Suprapubic skin (tissue), 4 donors: ENCODE results near the gene SHISA7. TPM values are rescaled to one million over a fixed set of nuclear protein-coding genes. Genes with fewer than 3 reads are reported as not detected.

Experiments used
- DNase-seq, 2 donors: peaks; one replicate each; pipeline ENCODE4 v3.0.0-alpha.2; 2019; ENCODE audit warnings: low spot score in 2 of 2
- H3K27ac ChIP-seq: fragments of 200-600 bp; sonication (generic); one replicate; pipeline ENCODE4 v1.5.1; 2019
- H3K27me3 ChIP-seq: fragments of 200-600 bp; sonication (generic); one replicate; pipeline ENCODE4 v1.5.1; 2019
- H3K36me3 ChIP-seq: fragments of 200-600 bp; sonication (generic); one replicate; pipeline ENCODE4 v1.5.1; 2019
- H3K4me1 ChIP-seq: fragments of 200-600 bp; sonication (generic); one replicate; pipeline ENCODE4 v1.5.1; 2019
- H3K4me3 ChIP-seq: fragments of 200-600 bp; sonication (generic); one replicate; pipeline ENCODE4 v1.5.1; 2019; ENCODE audit warnings: mild to moderate bottlenecking
- H3K9me3 ChIP-seq: fragments of 200-600 bp; sonication (generic); one replicate; pipeline ENCODE4 v1.5.1; 2019
- CTCF ChIP-seq, 2 donors: fragments of 200-600 bp in 1 of 2; fragments of 450-650 bp in 1 of 2; sonication (generic) in 1 of 2; IDR thresholded peaks; one replicate each; pipeline ENCODE4 v1.5.1; 2016 to 2019; ENCODE audit warnings: antibody characterized with exemption in 2 of 2, mild to moderate bottlenecking in 1 of 2, moderate library complexity in 1 of 2
- EP300 ChIP-seq: sonication (generic); formaldehyde crosslinking; IDR thresholded peaks from one replicate; pipeline ENCODE4 v1.6.1; 2017; ENCODE audit warnings: antibody characterized with exemption
- POLR2A ChIP-seq, 2 donors: fragments of 450-650 bp; IDR thresholded peaks; one replicate each; pipeline ENCODE4 v1.6.1; 2017; ENCODE audit warnings: antibody characterized with exemption in 2 of 2, mild to moderate bottlenecking in 2 of 2, moderate library complexity in 2 of 2
- POLR2AphosphoS5 ChIP-seq, 3 donors: sonication (generic); formaldehyde crosslinking; IDR thresholded peaks; one replicate each; pipeline ENCODE4 v1.6.1; 2017; ENCODE audit warnings: antibody characterized with exemption in 3 of 3
- WGBS: methylation state at CpG from one replicate; pipeline ENCODE4 v1.1.5; 2018; 5-methylcytosine and 5-hydroxymethylcytosine counted together
- total RNA-seq, 4 donors: library from RNA; depleted of rRNA; stranded (reverse); fragments of >200 nt; gene quantifications; one replicate each; pipeline ENCODE4 v1.1.0, GENCODE V29; 2016

SHISA7 gene
- total RNA-seq, 4 donors from 2014 or later, result 0.08 to 0.26 TPM; not detected in 2

GRCh38 chr19:55463583-55464031, 20.5 kb upstream of the SHISA7 start:
- Histone ChIP-seq H3K36me3 (no peaks in the 10 kb centered on the region), H3K4me1 (peaks cover 27% of the 10 kb centered on the region), H3K4me3 (no peak overlapping the region), H3K27ac (no peak overlapping the region), H3K9me3 (no peaks in the 10 kb centered on the region), H3K27me3 (no peaks in the 10 kb centered on the region)
- 80% methylated on average over 15 of the region's 15 CpGs for WGBS
- no peak for DNase-seq
- no peak for TF ChIP-seq CTCF (IDR thresholded peaks at IDR 0.05)
- TF ChIP-seq POLR2A (IDR thresholded peaks at IDR 0.05), result no peak
- TF ChIP-seq POLR2AphosphoS5 (IDR thresholded peaks at IDR 0.05), result no peak
- TF ChIP-seq EP300, result no peak

GRCh38 chr19:55462722-55463121, 19.6 kb upstream of the SHISA7 start:
- no peak for DNase-seq
- TF ChIP-seq CTCF (IDR thresholded peaks at IDR 0.05) (no peak), POLR2AphosphoS5 (IDR thresholded peaks at IDR 0.05) (no peak), EP300 (no peak), POLR2A (IDR thresholded peaks at IDR 0.05) (no peak)
- 86% methylated on average over 11 of the region's 11 CpGs for WGBS
- Histone ChIP-seq H3K27ac (no peak overlapping the region), H3K4me1 (peaks cover 27% of the 10 kb centered on the region), H3K27me3 (no peaks in the 10 kb centered on the region), H3K36me3 (no peaks in the 10 kb centered on the region), H3K4me3 (no peak overlapping the region), H3K9me3 (no peaks in the 10 kb centered on the region)

- TF ChIP-seq POLR2AphosphoS5 (IDR thresholded peaks at IDR 0.05) (no peak), CTCF (IDR thresholded peaks at IDR 0.05) (no peak), EP300 (no peak), POLR2A (IDR thresholded peaks at IDR 0.05) (no peak)
- H3K4me1 ChIP-seq, result peaks cover 27% of the 10 kb centered on the region
- DNase-seq, result no peak
- no peaks in the 10 kb centered on the region for H3K9me3 ChIP-seq
- WGBS, result 22% methylated on average over 12 of the region's 27 CpGs
- no peaks in the 10 kb centered on the region for H3K36me3 ChIP-seq
- H3K27me3 ChIP-seq, result no peaks in the 10 kb centered on the region
- H3K4me3 ChIP-seq, result peak overlapping the region; percentile 63
- peak overlapping the region; percentile 53 for H3K27ac ChIP-seq
These were observed 19.0 kb upstream of the SHISA7 start for GRCh38 chr19:55461974-55462626.

GRCh38 chr19:55461259-55461973, 18.3 kb upstream of the SHISA7 start, which contains the start of gene ISOC2:
Gene ISOC2, minus strand, starts transcription at chr19:55461642. Its CDS starts 5,156 bp downstream, at chr19:55456486.
- no peak for TF ChIP-seq CTCF (IDR thresholded peaks at IDR 0.05)
- TF ChIP-seq EP300, result no peak
- no peak for TF ChIP-seq POLR2A (IDR thresholded peaks at IDR 0.05)
- peak in 1 of 3 donors; percentile 31 for TF ChIP-seq POLR2AphosphoS5 (IDR thresholded peaks at IDR 0.05)
- WGBS, result under 1% methylated on average over 23 of the region's 54 CpGs
- Histone ChIP-seq H3K4me1 (peaks cover 27% of the 10 kb centered on the region), H3K27me3 (no peaks in the 10 kb centered on the region), H3K9me3 (no peaks in the 10 kb centered on the region), H3K36me3 (peaks cover 3% of the 10 kb centered on the region), H3K4me3 (peak within 1 kb of the TSS; percentile 63), H3K27ac (peak within 1 kb of the TSS; percentile 88)
- peak; percentile 100 for DNase-seq

- WGBS, result 8% methylated on average over 24 of the region's 24 CpGs
- peak; percentile 92 to 93 for DNase-seq
- peak overlapping the region; percentile 88 for H3K27ac ChIP-seq
- no peaks in the 10 kb centered on the region for H3K9me3 ChIP-seq
- no peaks in the 10 kb centered on the region for H3K27me3 ChIP-seq
- peak overlapping the region; percentile 63 for H3K4me3 ChIP-seq
- peaks cover 27% of the 10 kb centered on the region for H3K4me1 ChIP-seq
- TF ChIP-seq POLR2AphosphoS5 (IDR thresholded peaks at IDR 0.05) (no peak), EP300 (no peak), POLR2A (IDR thresholded peaks at IDR 0.05) (no peak), CTCF (IDR thresholded peaks at IDR 0.05) (no peak)
- peaks cover 8% of the 10 kb centered on the region for H3K36me3 ChIP-seq
These were observed 17.7 kb upstream of the SHISA7 start for GRCh38 chr19:55460670-55461258.
